ENCODE results near the gene LPAR1.

LPAR1 gene

GRCh38 chr9:110928599-110928998 is 109.7 kb downstream of the LPAR1 start:
- Histone ChIP-seq H3K27me3 (ENCODE audit: control insufficient read depth, insufficient read depth, low read length, poor library complexity, severe bottlenecking) (no peaks in the 10 kb centered on the region), H3K9me3 (ENCODE audit: control insufficient read depth, low read length) (no peaks in the 10 kb centered on the region), H3K36me3 (ENCODE audit: control insufficient read depth, insufficient read depth, low read length) (no peaks in the 10 kb centered on the region), H3K4me1 (ENCODE audit: control insufficient read depth, insufficient read depth, low read length) (no peaks in the 10 kb centered on the region), H3K4me3 (ENCODE audit: insufficient read depth, low read depth, low read length) (no peak overlapping the region), H3K27ac (ENCODE audit: insufficient read depth, low read depth, low read length, poor library complexity, severe bottlenecking) (no peak overlapping the region)
- WGBS, 2 experiments = 86 to 91% methylated on average over 2 of the region's 2 CpGs

GRCh38 chr9:110926828-110927487 is 111.3 kb downstream of the LPAR1 start:
- Histone ChIP-seq H3K36me3 (ENCODE audit: control insufficient read depth, insufficient read depth, low read length) (no peaks in the 10 kb centered on the region), H3K27ac (ENCODE audit: insufficient read depth, low read depth, low read length, poor library complexity, severe bottlenecking) (no peak overlapping the region), H3K27me3 (ENCODE audit: control insufficient read depth, insufficient read depth, low read length, poor library complexity, severe bottlenecking) (no peaks in the 10 kb centered on the region), H3K9me3 (ENCODE audit: control insufficient read depth, low read length) (no peaks in the 10 kb centered on the region), H3K4me1 (ENCODE audit: control insufficient read depth, insufficient read depth, low read length) (no peaks in the 10 kb centered on the region), H3K4me3 (ENCODE audit: insufficient read depth, low read depth, low read length) (no peak overlapping the region)
- 91 to 95% methylated on average over 10 of the region's 10 CpGs for WGBS, 2 experiments

- Histone ChIP-seq H3K27me3 (ENCODE audit: control insufficient read depth, insufficient read depth, low read length, poor library complexity, severe bottlenecking) (no peaks in the 10 kb centered on the region), H3K4me1 (ENCODE audit: control insufficient read depth, insufficient read depth, low read length) (no peaks in the 10 kb centered on the region), H3K27ac (ENCODE audit: insufficient read depth, low read depth, low read length, poor library complexity, severe bottlenecking) (no peak overlapping the region), H3K4me3 (ENCODE audit: insufficient read depth, low read depth, low read length) (no peak overlapping the region), H3K36me3 (ENCODE audit: control insufficient read depth, insufficient read depth, low read length) (no peaks in the 10 kb centered on the region), H3K9me3 (ENCODE audit: control insufficient read depth, low read length) (no peaks in the 10 kb centered on the region)
- 96 to 99% methylated on average over 3 to 5 of the region's 5 CpGs for WGBS, 2 experiments
Measured at GRCh38 chr9:110923601-110924000, 114.7 kb downstream of the LPAR1 start.

- H3K4me1 ChIP-seq (ENCODE audit: control insufficient read depth, insufficient read depth, low read length) = no peaks in the 10 kb centered on the region
- 90 to 97% methylated on average over 2 to 3 of the region's 3 CpGs for WGBS, 2 experiments
- H3K27me3 ChIP-seq (ENCODE audit: control insufficient read depth, insufficient read depth, low read length, poor library complexity, severe bottlenecking) = no peaks in the 10 kb centered on the region
- H3K36me3 ChIP-seq (ENCODE audit: control insufficient read depth, insufficient read depth, low read length) = no peaks in the 10 kb centered on the region
- H3K27ac ChIP-seq (ENCODE audit: insufficient read depth, low read depth, low read length, poor library complexity, severe bottlenecking) = no peak overlapping the region
- no peak overlapping the region for H3K4me3 ChIP-seq (ENCODE audit: insufficient read depth, low read depth, low read length)
- H3K9me3 ChIP-seq (ENCODE audit: control insufficient read depth, low read length) = no peaks in the 10 kb centered on the region
Measured at GRCh38 chr9:110922145-110922544, 116.1 kb downstream of the LPAR1 start.

GRCh38 chr9:110921705-110922104 is 116.6 kb downstream of the LPAR1 start:
- no peak overlapping the region for H3K27ac ChIP-seq (ENCODE audit: insufficient read depth, low read depth, low read length, poor library complexity, severe bottlenecking)
- 90 to 96% methylated on average over 5 of the region's 5 CpGs for WGBS, 2 experiments
- H3K4me1 ChIP-seq (ENCODE audit: control insufficient read depth, insufficient read depth, low read length) = no peaks in the 10 kb centered on the region
- no peaks in the 10 kb centered on the region for H3K9me3 ChIP-seq (ENCODE audit: control insufficient read depth, low read length)
- H3K27me3 ChIP-seq (ENCODE audit: control insufficient read depth, insufficient read depth, low read length, poor library complexity, severe bottlenecking) = no peaks in the 10 kb centered on the region
- no peak overlapping the region for H3K4me3 ChIP-seq (ENCODE audit: insufficient read depth, low read depth, low read length)
- H3K36me3 ChIP-seq (ENCODE audit: control insufficient read depth, insufficient read depth, low read length) = no peaks in the 10 kb centered on the region

GRCh38 chr9:110919609-110920008 is 118.7 kb downstream of the LPAR1 start:
- H3K4me1 ChIP-seq (ENCODE audit: control insufficient read depth, insufficient read depth, low read length) = no peaks in the 10 kb centered on the region
- no peak overlapping the region for H3K27ac ChIP-seq (ENCODE audit: insufficient read depth, low read depth, low read length, poor library complexity, severe bottlenecking)
- H3K27me3 ChIP-seq (ENCODE audit: control insufficient read depth, insufficient read depth, low read length, poor library complexity, severe bottlenecking) = no peaks in the 10 kb centered on the region
- no peak overlapping the region for H3K4me3 ChIP-seq (ENCODE audit: insufficient read depth, low read depth, low read length)
- no peaks in the 10 kb centered on the region for H3K9me3 ChIP-seq (ENCODE audit: control insufficient read depth, low read length)
- 92 to 96% methylated on average over 3 of the region's 3 CpGs for WGBS, 2 experiments
- no peaks in the 10 kb centered on the region for H3K36me3 ChIP-seq (ENCODE audit: control insufficient read depth, insufficient read depth, low read length)

GRCh38 chr9:110919050-110919435 is 119.2 kb downstream of the LPAR1 start:
- H3K27ac ChIP-seq (ENCODE audit: insufficient read depth, low read depth, low read length, poor library complexity, severe bottlenecking) = no peak overlapping the region
- H3K4me3 ChIP-seq (ENCODE audit: insufficient read depth, low read depth, low read length) = no peak overlapping the region
- 93% methylated on average over 3 of the region's 3 CpGs for WGBS, 2 experiments
- no peaks in the 10 kb centered on the region for H3K4me1 ChIP-seq (ENCODE audit: control insufficient read depth, insufficient read depth, low read length)
- no peaks in the 10 kb centered on the region for H3K9me3 ChIP-seq (ENCODE audit: control insufficient read depth, low read length)
- no peaks in the 10 kb centered on the region for H3K36me3 ChIP-seq (ENCODE audit: control insufficient read depth, insufficient read depth, low read length)
- H3K27me3 ChIP-seq (ENCODE audit: control insufficient read depth, insufficient read depth, low read length, poor library complexity, severe bottlenecking) = no peaks in the 10 kb centered on the region

GRCh38 chr9:110918316-110919049 is 119.8 kb downstream of the LPAR1 start:
- H3K4me3 ChIP-seq (ENCODE audit: insufficient read depth, low read depth, low read length) = no peak overlapping the region
- H3K9me3 ChIP-seq (ENCODE audit: control insufficient read depth, low read length) = no peaks in the 10 kb centered on the region
- no peak overlapping the region for H3K27ac ChIP-seq (ENCODE audit: insufficient read depth, low read depth, low read length, poor library complexity, severe bottlenecking)
- H3K4me1 ChIP-seq (ENCODE audit: control insufficient read depth, insufficient read depth, low read length) = no peaks in the 10 kb centered on the region
- no peaks in the 10 kb centered on the region for H3K36me3 ChIP-seq (ENCODE audit: control insufficient read depth, insufficient read depth, low read length)
- no peaks in the 10 kb centered on the region for H3K27me3 ChIP-seq (ENCODE audit: control insufficient read depth, insufficient read depth, low read length, poor library complexity, severe bottlenecking)
- 100% methylated on average over 1 of the region's 1 CpG for WGBS, 2 experiments

- H3K27ac ChIP-seq (ENCODE audit: insufficient read depth, low read depth, low read length, poor library complexity, severe bottlenecking) = no peak overlapping the region
- 56 to 80% methylated on average over 1 of the region's 2 CpGs for WGBS, 2 experiments
- no peak overlapping the region for H3K4me3 ChIP-seq (ENCODE audit: insufficient read depth, low read depth, low read length)
- no peaks in the 10 kb centered on the region for H3K4me1 ChIP-seq (ENCODE audit: control insufficient read depth, insufficient read depth, low read length)
- no peaks in the 10 kb centered on the region for H3K27me3 ChIP-seq (ENCODE audit: control insufficient read depth, insufficient read depth, low read length, poor library complexity, severe bottlenecking)
- no peaks in the 10 kb centered on the region for H3K36me3 ChIP-seq (ENCODE audit: control insufficient read depth, insufficient read depth, low read length)
- no peaks in the 10 kb centered on the region for H3K9me3 ChIP-seq (ENCODE audit: control insufficient read depth, low read length)
Measured at GRCh38 chr9:110916403-110916802, 121.9 kb downstream of the LPAR1 start.

GRCh38 chr9:110912419-110913291 is 125.6 kb downstream of the LPAR1 start:
- whole genome bisulfite sequencing, 2 experiments = 94 to 95% methylated on average over 6 of the region's 7 CpGs
- Histone ChIP-seq H3K4me1 (ENCODE audit: control insufficient read depth, insufficient read depth, low read length) (no peaks in the 10 kb centered on the region), H3K36me3 (ENCODE audit: control insufficient read depth, insufficient read depth, low read length) (no peaks in the 10 kb centered on the region), H3K27me3 (ENCODE audit: control insufficient read depth, insufficient read depth, low read length, poor library complexity, severe bottlenecking) (no peaks in the 10 kb centered on the region), H3K9me3 (ENCODE audit: control insufficient read depth, low read length) (no peaks in the 10 kb centered on the region), H3K4me3 (ENCODE audit: insufficient read depth, low read depth, low read length) (no peak overlapping the region), H3K27ac (ENCODE audit: insufficient read depth, low read depth, low read length, poor library complexity, severe bottlenecking) (no peak overlapping the region)

Measured in ectodermal cell (in vitro differentiated cells).